ENCODE measurements around the gene TTLL10.

The TTLL10 gene

DNA sequence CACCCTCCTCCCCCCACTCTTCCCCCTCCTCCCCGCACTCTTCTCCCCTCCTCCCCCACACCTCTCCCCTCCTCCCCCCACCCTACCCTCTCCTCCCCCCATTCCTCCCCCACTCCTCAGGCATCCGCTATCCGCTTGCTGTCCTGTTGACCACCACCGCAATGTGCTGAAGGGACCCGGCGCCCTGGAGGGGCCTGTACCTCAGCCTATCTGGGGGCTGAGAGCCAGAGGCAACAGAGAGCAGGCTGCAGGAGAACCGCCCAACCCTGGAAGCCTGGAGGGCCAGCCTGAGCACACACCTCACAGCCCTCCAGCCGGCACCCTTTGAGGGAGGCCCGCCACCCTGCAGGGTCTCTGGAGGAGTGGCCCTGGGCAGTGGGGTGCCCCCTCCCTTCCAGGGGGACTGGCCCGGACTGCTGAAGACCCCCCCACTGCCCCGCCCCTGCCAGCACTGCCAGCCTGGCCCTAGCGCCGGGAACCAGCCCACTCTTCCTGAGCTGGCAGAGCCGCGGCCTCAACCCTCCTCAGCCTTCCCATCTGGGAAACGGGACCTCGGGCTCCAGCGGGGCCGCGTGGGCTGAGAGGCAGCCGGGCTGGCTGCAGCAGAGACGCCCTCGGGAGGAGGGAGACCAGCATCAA lies 71.6 kb downstream of the TTLL10 start:
- TF ChIP-seq, protein P1, sequence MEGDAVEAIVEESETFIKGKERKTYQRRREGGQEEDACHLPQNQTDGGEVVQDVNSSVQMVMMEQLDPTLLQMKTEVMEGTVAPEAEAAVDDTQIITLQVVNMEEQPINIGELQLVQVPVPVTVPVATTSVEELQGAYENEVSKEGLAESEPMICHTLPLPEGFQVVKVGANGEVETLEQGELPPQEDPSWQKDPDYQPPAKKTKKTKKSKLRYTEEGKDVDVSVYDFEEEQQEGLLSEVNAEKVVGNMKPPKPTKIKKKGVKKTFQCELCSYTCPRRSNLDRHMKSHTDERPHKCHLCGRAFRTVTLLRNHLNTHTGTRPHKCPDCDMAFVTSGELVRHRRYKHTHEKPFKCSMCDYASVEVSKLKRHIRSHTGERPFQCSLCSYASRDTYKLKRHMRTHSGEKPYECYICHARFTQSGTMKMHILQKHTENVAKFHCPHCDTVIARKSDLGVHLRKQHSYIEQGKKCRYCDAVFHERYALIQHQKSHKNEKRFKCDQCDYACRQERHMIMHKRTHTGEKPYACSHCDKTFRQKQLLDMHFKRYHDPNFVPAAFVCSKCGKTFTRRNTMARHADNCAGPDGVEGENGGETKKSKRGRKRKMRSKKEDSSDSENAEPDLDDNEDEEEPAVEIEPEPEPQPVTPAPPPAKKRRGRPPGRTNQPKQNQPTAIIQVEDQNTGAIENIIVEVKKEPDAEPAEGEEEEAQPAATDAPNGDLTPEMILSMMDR (IDR thresholded peaks at IDR 0.05; ENCODE audit: insufficient read depth, low read length) = no peak
- TF ChIP-seq SPI1 (IDR thresholded peaks at IDR 0.05; ENCODE audit: borderline replicate concordance, low read depth) = no peak
- TF ChIP-seq GABPA (IDR thresholded peaks at IDR 0.05; ENCODE audit: low read depth) = no peak
- no peak for TF ChIP-seq POLR2AphosphoS5 (IDR thresholded peaks at IDR 0.05; ENCODE audit: low read depth)
- TF ChIP-seq, protein P2, sequence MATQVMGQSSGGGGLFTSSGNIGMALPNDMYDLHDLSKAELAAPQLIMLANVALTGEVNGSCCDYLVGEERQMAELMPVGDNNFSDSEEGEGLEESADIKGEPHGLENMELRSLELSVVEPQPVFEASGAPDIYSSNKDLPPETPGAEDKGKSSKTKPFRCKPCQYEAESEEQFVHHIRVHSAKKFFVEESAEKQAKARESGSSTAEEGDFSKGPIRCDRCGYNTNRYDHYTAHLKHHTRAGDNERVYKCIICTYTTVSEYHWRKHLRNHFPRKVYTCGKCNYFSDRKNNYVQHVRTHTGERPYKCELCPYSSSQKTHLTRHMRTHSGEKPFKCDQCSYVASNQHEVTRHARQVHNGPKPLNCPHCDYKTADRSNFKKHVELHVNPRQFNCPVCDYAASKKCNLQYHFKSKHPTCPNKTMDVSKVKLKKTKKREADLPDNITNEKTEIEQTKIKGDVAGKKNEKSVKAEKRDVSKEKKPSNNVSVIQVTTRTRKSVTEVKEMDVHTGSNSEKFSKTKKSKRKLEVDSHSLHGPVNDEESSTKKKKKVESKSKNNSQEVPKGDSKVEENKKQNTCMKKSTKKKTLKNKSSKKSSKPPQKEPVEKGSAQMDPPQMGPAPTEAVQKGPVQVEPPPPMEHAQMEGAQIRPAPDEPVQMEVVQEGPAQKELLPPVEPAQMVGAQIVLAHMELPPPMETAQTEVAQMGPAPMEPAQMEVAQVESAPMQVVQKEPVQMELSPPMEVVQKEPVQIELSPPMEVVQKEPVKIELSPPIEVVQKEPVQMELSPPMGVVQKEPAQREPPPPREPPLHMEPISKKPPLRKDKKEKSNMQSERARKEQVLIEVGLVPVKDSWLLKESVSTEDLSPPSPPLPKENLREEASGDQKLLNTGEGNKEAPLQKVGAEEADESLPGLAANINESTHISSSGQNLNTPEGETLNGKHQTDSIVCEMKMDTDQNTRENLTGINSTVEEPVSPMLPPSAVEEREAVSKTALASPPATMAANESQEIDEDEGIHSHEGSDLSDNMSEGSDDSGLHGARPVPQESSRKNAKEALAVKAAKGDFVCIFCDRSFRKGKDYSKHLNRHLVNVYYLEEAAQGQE (IDR thresholded peaks at IDR 0.05; ENCODE audit: insufficient replicate concordance, low read depth) = no peak
- DNase-seq (ENCODE audit: low read depth in 1 of 2, low spot score in 1 of 2) = no peak
- H3K27me3 ChIP-seq (ENCODE audit: insufficient read depth, poor library complexity, severe bottlenecking) = peaks cover 10% of the 10 kb centered on the region
- H3K4me3 ChIP-seq (replicated peaks; ENCODE audit: insufficient read depth, low read length) = no peak overlapping the region
- H3K27ac ChIP-seq (replicated peaks) = no peak overlapping the region

DNA sequence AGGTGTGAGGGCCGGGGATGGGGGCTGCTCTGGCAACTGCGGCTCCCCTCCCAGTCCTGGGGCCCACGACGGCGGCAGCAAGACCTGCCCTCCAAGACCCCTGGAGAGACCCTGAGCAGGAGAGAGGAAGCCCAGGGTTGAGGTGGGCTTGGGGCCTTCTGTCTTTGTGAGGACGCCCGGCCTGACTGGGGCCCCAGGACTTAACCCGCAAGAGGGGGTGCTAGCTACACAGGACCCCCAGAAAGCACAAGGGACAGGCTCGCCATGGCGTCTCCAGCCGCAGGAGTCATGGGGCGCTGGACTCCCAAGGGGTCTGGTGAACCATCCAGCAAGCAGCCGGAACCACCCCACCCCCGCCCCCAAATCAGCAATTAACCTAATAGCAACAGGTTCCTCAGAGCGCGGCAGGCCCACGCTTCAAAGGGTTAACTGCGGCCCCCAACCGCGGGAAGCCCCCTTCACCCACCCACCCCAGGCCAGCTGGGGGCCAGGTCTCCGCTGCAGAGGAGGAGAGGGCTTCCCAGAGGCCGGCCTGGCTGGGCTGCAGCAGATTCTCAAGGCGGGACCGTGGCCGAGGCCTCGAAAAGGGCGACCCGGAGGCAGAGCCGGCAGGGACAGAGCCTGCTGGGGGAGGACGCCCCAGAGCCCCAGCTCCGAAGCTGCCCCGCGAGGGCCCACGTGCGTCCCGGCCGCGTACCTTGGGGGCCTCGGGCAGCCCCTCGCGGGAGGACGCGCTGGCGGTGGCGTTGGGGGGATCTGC lies 72.3 kb downstream of the TTLL10 start:
- no peak overlapping the region for H3K4me3 ChIP-seq (replicated peaks; ENCODE audit: insufficient read depth, low read length)
- no peak for DNase-seq (ENCODE audit: low read depth in 1 of 2, low spot score in 1 of 2)
- TF ChIP-seq, protein P1 (IDR thresholded peaks at IDR 0.05; ENCODE audit: insufficient read depth, low read length) = no peak
- TF ChIP-seq POLR2AphosphoS5 (IDR thresholded peaks at IDR 0.05; ENCODE audit: low read depth) (no peak), SPI1 (IDR thresholded peaks at IDR 0.05; ENCODE audit: borderline replicate concordance, low read depth) (no peak)
- H3K27ac ChIP-seq (replicated peaks) = no peak overlapping the region
- H3K27me3 ChIP-seq (ENCODE audit: insufficient read depth, poor library complexity, severe bottlenecking) = peaks cover 10% of the 10 kb centered on the region

DNA sequence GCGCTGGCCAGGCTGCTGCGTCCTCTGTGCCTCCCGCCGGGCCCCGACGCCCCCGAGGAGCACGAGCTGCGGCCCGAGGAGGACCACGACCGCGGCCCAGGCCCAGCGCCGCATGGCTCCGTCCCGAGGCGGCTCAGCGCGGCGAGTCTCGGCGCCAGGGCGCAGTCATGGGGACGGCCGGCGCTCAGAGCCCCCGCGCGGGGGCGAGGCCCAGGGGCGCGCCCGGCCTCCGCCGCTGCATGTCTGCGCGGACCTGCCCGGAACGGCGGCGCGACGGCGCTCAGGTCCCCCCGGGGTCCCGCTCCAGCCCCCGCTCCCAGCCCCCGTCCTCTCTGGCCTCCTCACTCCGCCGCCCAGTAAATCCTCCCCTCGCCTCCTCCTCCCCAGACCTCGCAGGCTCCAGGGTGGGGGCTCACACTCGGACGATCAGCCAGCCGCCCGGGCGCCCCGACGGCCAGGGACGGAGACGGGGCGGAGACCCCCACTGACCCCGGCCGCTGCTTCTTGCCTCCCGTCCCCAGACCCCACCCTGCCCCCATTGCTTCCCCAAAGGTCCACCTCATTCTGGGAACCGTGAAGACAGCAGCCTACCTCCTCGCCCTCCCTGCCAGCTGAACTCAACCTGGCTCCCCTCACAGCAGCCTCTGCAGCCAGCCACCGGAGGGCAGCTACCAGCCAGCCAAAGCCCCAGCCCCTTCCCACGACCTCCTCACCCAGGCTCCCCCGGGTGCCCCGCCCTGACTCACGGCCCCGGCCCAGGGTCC lies 73.1 kb downstream of the TTLL10 start, which contains the start of gene C1QTNF12:
TSS of gene C1QTNF12 (minus strand) at position 146 of the 764 bp plus-strand sequence. CDS start at position 114, 32 bp downstream.
- H3K27ac ChIP-seq (replicated peaks) = no peak within 1 kb of the TSS
- no peak for TF ChIP-seq GABPA (IDR thresholded peaks at IDR 0.05; ENCODE audit: low read depth)
- peaks cover 10% of the 10 kb centered on the region for H3K27me3 ChIP-seq (ENCODE audit: insufficient read depth, poor library complexity, severe bottlenecking)
- no peak within 1 kb of the TSS for H3K4me3 ChIP-seq (replicated peaks; ENCODE audit: insufficient read depth, low read length)
- no peak for DNase-seq (ENCODE audit: low read depth in 1 of 2, low spot score in 1 of 2)

DNA sequence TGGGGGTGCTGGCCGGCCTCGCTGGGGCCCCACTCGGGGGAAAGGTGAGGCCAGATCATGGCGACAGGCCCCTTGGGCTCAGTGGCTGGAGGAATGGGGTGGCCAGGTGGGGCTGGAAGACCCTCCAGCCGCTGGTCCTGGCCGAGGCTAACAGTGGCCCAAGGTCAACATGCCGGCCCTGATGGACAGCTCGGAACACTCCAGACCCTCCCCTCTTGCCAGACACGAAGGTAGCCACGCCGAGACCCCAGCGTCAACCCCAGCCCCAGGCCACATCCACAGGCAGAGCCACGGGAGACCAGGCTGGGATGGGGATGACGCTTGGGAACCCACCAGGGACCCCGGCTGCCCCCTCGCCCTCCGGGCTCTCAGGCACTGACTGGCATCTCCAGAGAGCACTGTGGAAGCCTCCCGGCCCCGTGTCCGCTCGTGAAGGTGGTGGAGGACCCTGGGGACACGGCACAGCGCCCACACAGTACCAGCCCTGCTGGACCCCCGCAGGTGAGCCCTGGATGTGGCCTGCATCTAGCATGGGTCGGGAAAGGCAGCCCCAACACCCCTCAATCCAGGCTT lies 73.7 kb downstream of the TTLL10 start:
- no peak overlapping the region for H3K4me3 ChIP-seq (replicated peaks; ENCODE audit: insufficient read depth, low read length)
- H3K27ac ChIP-seq (replicated peaks) = no peak overlapping the region
- no peak for DNase-seq (ENCODE audit: low read depth in 1 of 2, low spot score in 1 of 2)

More for the DNA sequence above, 73.7 kb downstream of the TTLL10 start:
- peaks cover 10% of the 10 kb centered on the region for H3K27me3 ChIP-seq (ENCODE audit: insufficient read depth, poor library complexity, severe bottlenecking)
- no peak for TF ChIP-seq SPI1 (IDR thresholded peaks at IDR 0.05; ENCODE audit: borderline replicate concordance, low read depth)
- TF ChIP-seq GABPA (IDR thresholded peaks at IDR 0.05; ENCODE audit: low read depth) = no peak
- TF ChIP-seq, protein P1 (IDR thresholded peaks at IDR 0.05; ENCODE audit: insufficient read depth, low read length) = no peak
- no peak for TF ChIP-seq POLR2AphosphoS5 (IDR thresholded peaks at IDR 0.05; ENCODE audit: low read depth)
- TF ChIP-seq, protein P2 (IDR thresholded peaks at IDR 0.05; ENCODE audit: insufficient replicate concordance, low read depth) = no peak

All from HL-60 (cell line).